Testis (tissue), 3 donors: Measurements from ENCODE around the gene CRADD. TPM values are rescaled to one million over a fixed set of nuclear protein-coding genes. Genes with fewer than 3 reads are reported as not detected.
"Not testable (repeated sequence)": the region's sequence is repeated elsewhere in the genome, so short reads cannot be mapped to it uniquely, and the experiment has no call there.

ENCODE experiments used
- DNase-seq: peaks from one replicate; pipeline ENCODE4 v3.0.0-alpha.2; 2019
- H3K27ac ChIP-seq, 2 donors: fragments of 200-600 bp; sonication (generic); one replicate each; pipeline ENCODE4 v1.5.1; 2019
- H3K27me3 ChIP-seq: fragments of 200-600 bp; sonication (generic); one replicate; pipeline ENCODE4 v1.5.1; 2019
- H3K36me3 ChIP-seq: fragments of 200-600 bp; sonication (generic); one replicate; pipeline ENCODE4 v1.5.1; 2017; ENCODE audit warnings: low read depth; ENCODE audit errors: missing control alignments
- H3K4me1 ChIP-seq: fragments of 200-600 bp; sonication (generic); one replicate; pipeline ENCODE4 v1.5.1; 2019
- H3K4me3 ChIP-seq, 2 donors: fragments of 200-600 bp; sonication (generic); one replicate each; pipeline ENCODE4 v1.5.1; 2017 to 2019
- H3K9me3 ChIP-seq: fragments of 200-600 bp; sonication (generic); one replicate; pipeline ENCODE4 v1.5.1; 2017
- CTCF ChIP-seq, 3 experiments: fragments of 450-650 bp in 2 of 3; fragments of 200-600 bp in 1 of 3; sonication (generic) in 1 of 3; IDR thresholded peaks; one replicate each; pipeline ENCODE4 v1.5.1; 2016 to 2019; ENCODE audit warnings: antibody characterized with exemption in 3 of 3, mild to moderate bottlenecking in 2 of 3, moderate library complexity in 1 of 3
- POLR2A ChIP-seq: fragments of 450-650 bp; IDR thresholded peaks from one replicate; pipeline ENCODE4 v1.6.1; 2017; ENCODE audit warnings: antibody characterized with exemption, mild to moderate bottlenecking, moderate library complexity
- WGBS, 2 donors: methylation state at CpG; one replicate each; pipeline ENCODE4 v1.1.5; 2018; 5-methylcytosine and 5-hydroxymethylcytosine counted together
- intact Hi-C: fragments of 100-400 bp; cut with DNase I; formaldehyde crosslinking; loops from one replicate; pipeline ENCODE4 v1.15.1; 2023; ENCODE audit warnings: low total_unique reads
- polyA plus RNA-seq: library from polyadenylated mRNA; stranded (reverse); fragments of 350-450 nt; fragmentation: Illumina TruSeq; extraction: RNeasy Lipid Tissue Mini Kit (QIAGEN cat#74804); gene quantifications from one replicate; pipeline ENCODE4 v1.2.3, GENCODE V29; 2014; ENCODE audit warnings: low read depth, low replicate concordance; ENCODE audit not compliant: insufficient read depth
- total RNA-seq, 2 donors: library from RNA; depleted of rRNA; stranded (reverse); fragments of >200 nt; gene quantifications; one replicate each; pipeline ENCODE4 v1.2.3, GENCODE V29; 2016

Gene CRADD
- total and polyA plus RNA-seq, 3 donors from 2014 or later, result 43.2 to 53.0 (median 46.0) TPM

DNA sequence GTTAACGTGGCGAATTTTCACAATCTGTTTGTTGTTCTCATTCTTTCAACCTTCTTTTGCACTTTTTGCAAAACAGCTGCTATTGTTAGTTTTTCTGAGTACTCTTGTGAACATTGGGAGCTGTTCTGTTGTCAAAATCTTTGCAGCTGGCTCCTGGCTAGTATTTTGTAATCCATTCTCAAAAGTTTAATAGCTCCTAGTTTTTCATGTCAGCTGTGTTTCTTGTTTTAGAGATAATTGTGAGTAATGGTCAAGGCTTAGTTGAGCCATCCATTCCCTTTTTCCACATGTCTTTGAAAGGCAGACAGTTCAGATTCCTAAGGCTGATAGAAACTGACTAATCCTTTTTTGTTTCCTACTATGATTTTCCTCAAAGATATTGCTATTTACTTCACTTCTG lies 39.1 kb upstream of the CRADD start:
- WGBS, 2 donors, result 59 to 68% methylated on average over 2 of the region's 2 CpGs
- H3K27me3 ChIP-seq, result no peaks in the 10 kb centered on the region
- H3K36me3 ChIP-seq, result no peaks in the 10 kb centered on the region
- intact Hi-C loops, result no loop called here
- H3K9me3 ChIP-seq, result no peaks in the 10 kb centered on the region
- H3K4me3 ChIP-seq, result no peak overlapping the region
- no peak for TF ChIP-seq CTCF (IDR thresholded peaks at IDR 0.05)
- no peak for TF ChIP-seq POLR2A
- no peak overlapping the region for H3K27ac ChIP-seq
- no peak for DNase-seq
- H3K4me1 ChIP-seq, result no peaks in the 10 kb centered on the region

DNA sequence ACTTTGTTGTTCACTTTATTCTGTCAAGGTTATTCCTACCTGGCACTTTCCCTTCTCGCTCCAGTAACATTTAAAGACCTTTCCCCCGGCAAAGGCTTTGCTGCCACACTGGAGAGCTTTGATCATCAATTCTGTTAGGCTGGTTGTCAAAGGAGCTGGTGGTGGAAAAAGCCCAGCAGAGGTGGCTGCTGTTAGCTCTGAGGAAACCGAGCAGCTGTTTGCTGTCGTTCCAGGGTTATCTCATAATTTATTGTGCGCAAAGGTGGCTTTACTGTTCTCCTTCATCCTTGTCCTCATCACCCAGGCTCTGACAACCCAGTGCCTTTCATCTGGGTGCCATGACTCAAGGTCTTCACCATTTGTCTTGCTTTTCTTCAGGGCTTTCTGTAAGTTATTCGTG lies 38.2 kb upstream of the CRADD start:
- Histone ChIP-seq H3K4me1 (no peaks in the 10 kb centered on the region), H3K36me3 (no peaks in the 10 kb centered on the region), H3K4me3 (no peak overlapping the region), H3K9me3 (no peaks in the 10 kb centered on the region), H3K27me3 (no peaks in the 10 kb centered on the region), H3K27ac (no peak overlapping the region)
- intact Hi-C loops, result no loop called here
- 59 to 67% methylated on average over 6 of the region's 6 CpGs for whole genome bisulfite sequencing, 2 donors
- DNase-seq, result no peak
- TF ChIP-seq CTCF (IDR thresholded peaks at IDR 0.05), result no peak
- TF ChIP-seq POLR2A, result no peak

- Histone ChIP-seq H3K36me3 (no peaks in the 10 kb centered on the region), H3K4me3 (no peak overlapping the region), H3K4me1 (no peaks in the 10 kb centered on the region), H3K27ac (no peak overlapping the region), H3K27me3 (no peaks in the 10 kb centered on the region), H3K9me3 (no peaks in the 10 kb centered on the region)
- TF ChIP-seq CTCF (IDR thresholded peaks at IDR 0.05), result no peak
- TF ChIP-seq POLR2A, result no peak
- no peak for DNase-seq
- 88 to 93% methylated on average over 2 of the region's 2 CpGs for WGBS, 2 donors
- intact Hi-C loops, result no loop called here
Observed at GRCh38 chr12:93639406-93639805, 37.8 kb upstream of the CRADD start.

GRCh38 chr12:93641380-93641779 lies 35.8 kb upstream of the CRADD start:
- DNase-seq, H3K27me3 ChIP-seq, H3K36me3 ChIP-seq, H3K9me3 ChIP-seq, H3K27ac ChIP-seq, H3K4me3 ChIP-seq, H3K4me1 ChIP-seq, intact Hi-C loops: not testable (repeated sequence)
- WGBS, 2 donors, result 88 to 92% methylated on average over 1 to 22 of the region's 26 CpGs

- Histone ChIP-seq H3K36me3 (no peaks in the 10 kb centered on the region), H3K4me3 (no peak overlapping the region), H3K9me3 (no peaks in the 10 kb centered on the region), H3K27ac (no peak overlapping the region), H3K4me1 (no peaks in the 10 kb centered on the region), H3K27me3 (no peaks in the 10 kb centered on the region)
- no peak for TF ChIP-seq CTCF (IDR thresholded peaks at IDR 0.05)
- no peak for TF ChIP-seq POLR2A
- intact Hi-C loops, result no loop called here
- WGBS, 2 donors, result 80 to 94% methylated on average over 1 of the region's 1 CpG
- no peak for DNase-seq
Observed at GRCh38 chr12:93642751-93643150, 34.4 kb upstream of the CRADD start.
